ENCODE measurements around the gene AHCYL1.

DNA sequence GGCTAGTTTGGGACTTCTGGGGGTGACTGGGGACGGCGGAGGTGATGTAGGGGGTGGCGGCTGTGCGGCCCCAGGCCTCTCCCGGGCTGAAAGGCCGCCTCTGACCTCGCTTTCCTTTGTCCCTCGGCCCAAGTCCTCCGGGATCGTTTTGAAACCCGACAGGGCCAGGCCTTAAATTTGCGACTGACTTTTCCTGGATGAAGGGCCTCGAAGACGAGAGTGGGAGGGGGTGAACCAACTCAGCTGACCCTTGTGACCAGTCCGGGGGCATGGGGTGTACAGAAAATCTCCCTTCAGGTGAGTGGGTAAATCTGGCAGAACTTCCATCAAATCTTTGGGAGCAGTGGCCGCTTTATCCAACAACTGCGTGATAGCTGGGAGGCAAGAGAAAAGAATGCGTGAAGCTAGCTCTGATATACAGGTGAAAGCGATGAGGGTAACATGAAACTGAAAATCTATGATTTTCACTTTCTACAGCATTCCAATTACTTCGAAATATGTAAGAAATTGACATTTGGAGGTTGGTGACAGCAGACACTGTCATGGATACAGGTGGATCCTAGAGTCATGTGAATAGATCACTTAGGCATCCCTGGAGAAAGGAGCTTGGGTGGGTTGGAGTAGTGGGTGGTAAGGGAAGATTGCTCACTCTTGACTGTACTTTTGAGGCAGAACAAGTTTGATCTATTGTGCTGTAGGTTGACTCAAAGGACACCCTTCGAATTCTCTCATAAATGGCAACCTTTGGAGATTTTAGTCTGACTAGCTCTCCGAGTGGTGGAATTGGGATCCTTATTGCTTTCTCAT, 885 bp downstream of the AHCYL1 start:
- TF ChIP-seq CTCF (IDR thresholded peaks at IDR 0.05; ENCODE audit: insufficient read depth, low read length) = no peak
- no peak for TF ChIP-seq POLR2AphosphoS5 (IDR thresholded peaks at IDR 0.05; ENCODE audit: low read depth)
- no peak for TF ChIP-seq REST (IDR thresholded peaks at IDR 0.05; ENCODE audit: insufficient replicate concordance, low read depth)
- no peak for TF ChIP-seq SPI1 (IDR thresholded peaks at IDR 0.05; ENCODE audit: borderline replicate concordance, low read depth)
